Fibroblast of skin of right biceps (primary cell): ENCODE data around the gene CXCL10.

Source experiments
- DNase-seq: peaks from one replicate; pipeline ENCODE4 v3.0.0-alpha.2; 2013

CXCL10 gene

DNA sequence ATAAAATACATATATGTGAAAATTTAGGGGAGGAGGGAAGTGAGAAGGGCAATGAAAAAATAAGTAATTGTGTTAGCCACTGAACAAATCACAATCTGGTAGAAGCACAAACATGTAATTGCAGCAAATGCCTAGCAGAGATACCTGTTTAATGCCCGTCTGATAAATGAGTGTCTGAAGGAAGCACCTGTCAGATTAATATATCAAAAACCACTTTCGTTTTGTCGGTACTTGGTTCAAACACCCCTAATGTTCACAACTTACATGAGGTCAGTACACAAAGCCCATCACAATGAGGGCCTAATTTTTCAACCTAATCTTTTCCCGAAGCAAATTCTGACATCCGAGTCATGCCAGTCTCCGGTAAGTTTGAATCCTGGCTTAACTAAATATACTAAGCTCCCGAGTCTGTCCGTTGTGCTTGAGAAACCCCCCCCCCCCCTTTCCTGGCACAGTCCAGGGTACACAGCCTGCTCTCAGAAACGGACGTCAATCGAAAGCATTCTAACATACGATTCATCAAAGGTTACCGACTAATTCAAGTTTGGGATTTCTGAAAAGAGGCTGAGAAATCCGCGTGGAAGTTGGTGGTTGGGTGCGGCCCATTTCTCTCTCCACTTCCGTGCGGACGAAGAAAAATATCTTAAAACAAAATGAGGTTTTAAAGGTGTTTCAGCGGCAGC is 33.3 kb downstream of the CXCL10 start:
- peak; percentile 1 for DNase-seq

DNA sequence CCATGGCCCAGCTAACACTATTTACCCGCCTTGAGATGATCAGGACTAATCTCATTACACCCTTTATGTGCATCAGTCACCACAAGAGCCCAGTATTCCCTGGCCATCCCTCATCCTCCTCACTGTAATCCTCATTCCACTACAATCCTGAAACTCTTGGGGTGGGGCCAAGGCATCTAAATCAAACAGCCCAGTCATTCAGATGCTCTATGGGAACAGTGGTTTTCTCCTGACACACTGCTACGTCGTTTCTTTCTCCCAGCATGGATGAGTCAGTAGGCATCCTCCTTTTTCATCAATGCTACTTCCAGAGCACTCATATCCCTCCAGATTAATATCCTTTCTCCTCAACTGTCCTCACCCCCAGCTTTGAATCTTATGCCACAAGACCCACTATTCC is 38.2 kb downstream of the CXCL10 start:
- peak; percentile 95 for DNase-seq

DNA sequence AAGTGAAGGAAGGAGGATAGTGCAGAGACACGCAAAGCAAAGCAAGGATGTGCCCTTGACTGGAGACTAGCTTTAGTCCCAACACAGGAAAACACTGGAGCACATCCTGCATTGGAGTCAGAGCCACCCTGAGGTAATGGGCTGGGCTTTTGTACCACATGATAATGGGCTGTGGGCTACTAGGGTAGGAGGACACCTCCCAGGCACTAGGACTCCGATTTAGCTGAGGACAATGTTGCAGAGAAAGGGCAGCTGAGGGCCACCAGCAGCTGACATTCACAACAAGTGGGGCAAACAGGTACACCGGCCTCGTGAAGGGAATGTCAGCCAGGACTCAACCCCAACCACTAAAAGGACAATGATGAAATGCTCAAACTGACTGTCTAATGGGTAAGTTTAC is 42.7 kb downstream of the CXCL10 start:
- DNase-seq = no peak

DNA sequence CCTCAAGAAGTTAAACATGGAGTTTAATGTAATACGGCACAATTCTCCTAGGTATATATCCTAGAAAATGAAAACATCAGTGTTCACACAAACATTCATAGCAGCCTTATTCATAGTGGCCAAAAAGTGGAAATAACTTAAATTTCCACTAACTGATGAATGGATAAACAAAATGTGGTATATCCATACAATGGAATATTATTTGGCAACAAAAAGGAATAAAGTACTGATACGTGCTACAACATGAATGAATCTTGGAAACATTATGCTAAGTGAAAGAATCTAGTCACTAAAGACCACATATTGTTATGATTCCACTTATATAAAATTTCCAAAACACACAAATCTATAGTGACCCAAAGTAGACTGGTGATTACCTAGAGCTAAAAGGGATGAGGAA is 47.1 kb downstream of the CXCL10 start:
- no peak for DNase-seq

DNA sequence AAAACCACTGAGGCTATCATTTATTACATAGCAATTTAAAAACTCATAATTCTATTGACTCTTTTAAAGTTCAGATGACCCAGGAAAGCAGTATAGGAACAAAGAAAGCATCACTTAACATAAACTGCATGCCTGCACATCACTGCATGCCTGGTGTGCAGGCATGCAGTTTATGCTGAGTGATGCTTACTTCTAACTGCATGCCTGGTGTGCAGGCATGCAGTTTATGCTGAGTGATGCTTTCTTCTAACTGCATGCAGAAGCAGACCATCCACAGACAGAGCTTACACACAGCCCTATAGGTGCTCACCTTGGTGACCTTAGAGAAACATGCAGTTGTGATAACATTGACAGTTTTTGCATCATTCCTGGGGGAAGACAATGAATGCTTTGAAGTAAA is 49.5 kb downstream of the CXCL10 start:
- DNase-seq = no peak
